DND-41 (cell line): ENCODE data around the gene TRAPPC2L.
"Not testable (repeated sequence)": the region's sequence is repeated elsewhere in the genome, so short reads cannot be mapped to it uniquely, and the experiment has no call there.

Experiments used
- ATAC-seq: fragments of 200-7000 bp; cut with Tn5 transposase; 3 replicates; pipeline ENCODE4 v1.9.1; 2021; ENCODE audit warnings: low read depth; ENCODE audit not compliant: insufficient read depth
- DNase-seq: peaks from one replicate; pipeline ENCODE4 v3.0.0-alpha.2; 2020
- H2AFZ ChIP-seq: 2 replicates; pipeline ENCODE4 v1.6.0; 2012; ENCODE audit warnings: low read depth, low read length
- H3K27ac ChIP-seq: 2 replicates; pipeline ENCODE4 v1.5.1; 2012; ENCODE audit warnings: low read length, inconsistent platforms
- H3K27me3 ChIP-seq: fragments of 200-600 bp; sonication (generic); 2 replicates; pipeline ENCODE4 v1.6.0; 2012; ENCODE audit warnings: low read length, mild to moderate bottlenecking, inconsistent platforms; ENCODE audit not compliant: insufficient read depth, poor library complexity
- H3K36me3 ChIP-seq: 2 replicates; pipeline ENCODE4 v1.5.1; 2012; ENCODE audit warnings: low read length, inconsistent platforms; ENCODE audit not compliant: insufficient read depth
- H3K4me1 ChIP-seq: 2 replicates; pipeline ENCODE4 v1.5.1; 2012; ENCODE audit warnings: mild to moderate bottlenecking, low read length; ENCODE audit not compliant: insufficient read depth
- H3K4me2 ChIP-seq: 2 replicates; pipeline ENCODE4 v1.6.0; 2012; ENCODE audit warnings: mild to moderate bottlenecking, moderate library complexity, low read length, inconsistent platforms; ENCODE audit not compliant: insufficient read depth
- H3K4me3 ChIP-seq, 2 experiments: fragments of 200-600 bp in 1 of 2; shearing (Covaris generic) in 1 of 2; 2 replicates each; pipeline ENCODE4 v1.5.1; 2012 to 2016; ENCODE audit warnings: inconsistent platforms in 2 of 2, low read length in 2 of 2, mild to moderate bottlenecking in 2 of 2, low read depth in 1 of 2, moderate library complexity in 1 of 2
- H3K79me2 ChIP-seq: 2 replicates; pipeline ENCODE4 v1.6.0; 2012; ENCODE audit warnings: low read length, inconsistent platforms; ENCODE audit not compliant: insufficient read depth
- H3K9ac ChIP-seq: 2 replicates; pipeline ENCODE4 v1.6.0; 2012; ENCODE audit warnings: low read depth, mild to moderate bottlenecking, inconsistent platforms, low read length, moderate library complexity
- H3K9me3 ChIP-seq: 2 replicates; pipeline ENCODE4 v1.5.1; 2012; ENCODE audit warnings: low read length, moderate library complexity, mild to moderate bottlenecking, inconsistent platforms; ENCODE audit not compliant: insufficient read depth, severe bottlenecking
- H4K20me1 ChIP-seq: 2 replicates; pipeline ENCODE4 v1.6.0; 2012; ENCODE audit warnings: low read length; ENCODE audit not compliant: insufficient read depth
- CTCF ChIP-seq: IDR thresholded peaks from 2 replicates; pipeline ENCODE4 v1.5.1; 2012; ENCODE audit warnings: borderline replicate concordance, low read length, moderate library complexity, mild to moderate bottlenecking; ENCODE audit not compliant: poor library complexity, severe bottlenecking; ENCODE audit errors: extremely low read depth
- EZH2 ChIP-seq: IDR thresholded peaks from 3 replicates; pipeline ENCODE4 v1.6.1; 2012; ENCODE audit warnings: borderline replicate concordance, low read depth, mild to moderate bottlenecking, moderate library complexity, low read length, inconsistent platforms; ENCODE audit not compliant: severe bottlenecking

Gene TRAPPC2L

DNA sequence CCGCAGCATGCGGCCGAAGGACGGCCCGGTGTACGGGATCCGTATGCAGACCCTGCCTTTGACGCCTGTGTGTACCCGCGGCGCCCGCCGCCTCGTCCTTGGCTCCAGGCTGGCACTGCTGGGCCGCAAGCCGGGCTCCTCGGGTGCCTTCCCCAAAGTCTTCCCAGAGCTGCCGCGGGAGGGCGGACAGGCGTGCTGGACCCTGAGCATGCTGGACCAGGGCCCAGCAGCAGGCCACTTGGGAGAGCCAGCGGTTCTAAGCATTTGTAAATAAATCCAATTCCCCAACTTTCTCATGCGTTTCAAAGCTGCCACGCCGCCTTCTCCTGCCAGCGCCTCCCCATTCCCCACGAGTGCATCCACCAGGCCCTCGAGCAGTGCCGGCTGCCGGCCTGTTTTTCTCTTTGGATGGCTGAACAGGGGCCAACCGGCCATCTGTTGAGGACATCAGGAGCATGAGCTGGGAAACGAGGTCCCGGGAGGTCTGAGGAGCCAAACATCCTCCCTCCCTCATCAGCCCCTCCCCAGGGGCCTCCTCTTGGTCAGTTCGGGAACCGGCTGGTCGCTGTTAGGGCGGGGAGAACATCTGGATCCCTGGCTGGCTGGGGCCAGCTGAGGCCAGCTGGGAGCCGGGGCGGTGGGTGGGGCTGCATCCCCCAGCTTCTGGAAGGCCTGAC lies 30.1 kb downstream of the TRAPPC2L start:
- Histone ChIP-seq H3K9ac (no peak overlapping the region), H3K9me3 (no peaks in the 10 kb centered on the region), H3K4me1 (no peaks in the 10 kb centered on the region), H3K27ac (no peak overlapping the region), H3K36me3 (no peaks in the 10 kb centered on the region), H3K4me3 (no peak overlapping the region), H3K27me3 (no peaks in the 10 kb centered on the region), H3K79me2 (no peaks in the 10 kb centered on the region), H3K4me2 (no peak overlapping the region), H2AFZ (no peak overlapping the region), H4K20me1 (no peaks in the 10 kb centered on the region)
- ATAC-seq = no peak
- no peak for DNase-seq
- TF ChIP-seq CTCF (no peak), EZH2 (no peak)

DNA sequence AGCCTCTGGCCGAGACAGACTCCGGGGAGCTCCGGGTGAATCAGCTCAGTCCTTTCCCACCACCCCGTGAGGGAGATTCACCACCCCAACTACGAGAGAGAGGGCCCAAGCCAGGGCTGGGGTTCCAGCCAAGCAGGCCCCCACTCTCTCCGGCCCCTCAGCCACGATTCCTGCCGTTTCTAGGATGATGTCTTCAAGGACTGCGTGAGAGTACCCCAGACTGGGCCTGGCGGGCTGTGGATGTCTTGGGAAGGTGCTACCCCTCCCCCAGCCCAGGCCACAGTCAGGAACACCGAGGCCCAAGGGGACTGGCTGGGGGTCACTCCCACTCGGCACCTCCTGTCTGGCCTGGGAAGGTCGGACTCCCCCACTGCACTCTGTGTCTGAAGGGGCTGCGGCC lies 31.1 kb downstream of the TRAPPC2L start:
- Histone ChIP-seq H3K9me3 (no peaks in the 10 kb centered on the region), H3K9ac (no peak overlapping the region), H3K27me3 (no peaks in the 10 kb centered on the region), H2AFZ (no peak overlapping the region), H3K36me3 (no peaks in the 10 kb centered on the region), H3K27ac (no peak overlapping the region), H3K4me1 (no peaks in the 10 kb centered on the region), H4K20me1 (no peaks in the 10 kb centered on the region), H3K4me2 (no peak overlapping the region), H3K4me3 (no peak overlapping the region), H3K79me2 (no peaks in the 10 kb centered on the region)
- ATAC-seq = no peak
- no peak for DNase-seq
- TF ChIP-seq CTCF (no peak), EZH2 (no peak)

- H4K20me1 ChIP-seq = no peaks in the 10 kb centered on the region; the same call in 1 of the 2 replicates
- H3K4me3 ChIP-seq = no peak overlapping the region
- no peaks in the 10 kb centered on the region for H3K9me3 ChIP-seq
- no peak overlapping the region for H2AFZ ChIP-seq
- DNase-seq = peak; percentile 27
- no peak overlapping the region for H3K27ac ChIP-seq
- ATAC-seq = no peak
- TF ChIP-seq CTCF (no peak), EZH2 (no peak)
- no peak overlapping the region for H3K9ac ChIP-seq
- H3K36me3 ChIP-seq = no peaks in the 10 kb centered on the region
- no peaks in the 10 kb centered on the region for H3K79me2 ChIP-seq
- H3K4me1 ChIP-seq = no peaks in the 10 kb centered on the region
- no peaks in the 10 kb centered on the region for H3K27me3 ChIP-seq
- no peak overlapping the region for H3K4me2 ChIP-seq
These were observed 31.8 kb downstream of the TRAPPC2L start for GRCh38 chr16:88888461-88889387.

- H3K27me3 ChIP-seq, DNase-seq, H3K27ac ChIP-seq, H3K9ac ChIP-seq, H3K79me2 ChIP-seq, H3K9me3 ChIP-seq, H3K36me3 ChIP-seq, H3K4me2 ChIP-seq, H2AFZ ChIP-seq, H3K4me1 ChIP-seq, H4K20me1 ChIP-seq, ATAC-seq, H3K4me3 ChIP-seq: not testable (repeated sequence)
These were observed 32.9 kb downstream of the TRAPPC2L start for GRCh38 chr16:88889702-88890352.
